Activated T-helper 17 cell treated with anti-CD3 and anti-CD28 coated beads, Interleukin-2, amount 50 U/mL, for 72 hours (primary cell): Measurements from ENCODE around the gene TBX2. TPM values are rescaled to one million over a fixed set of nuclear protein-coding genes. Genes with fewer than 3 reads are reported as not detected.
A peak's percentile ranks its signal among the peaks of the same experiment; 100 is the strongest.

Experiments
- ATAC-seq: fragments of 150-1000 bp; cut with Tn5 transposase; replicated peaks from 2 replicates; pipeline ENCODE4 v1.10.0; 2021; ENCODE audit warnings: mild to moderate bottlenecking, moderate library complexity
- H3K27ac Mint-ChIP-seq: one replicate; pipeline ENCODE4 v1.8.0; 2022; ENCODE audit warnings: mixed read lengths
- H3K27me3 Mint-ChIP-seq: one replicate; pipeline ENCODE4 v1.8.0; 2022; ENCODE audit warnings: mixed read lengths
- H3K36me3 Mint-ChIP-seq: one replicate; pipeline ENCODE4 v1.8.0; 2022; ENCODE audit warnings: low read depth, mild to moderate bottlenecking, mixed read lengths
- H3K4me1 Mint-ChIP-seq: one replicate; pipeline ENCODE4 v1.8.0; 2022; ENCODE audit warnings: mixed read lengths
- H3K4me3 Mint-ChIP-seq: one replicate; pipeline ENCODE4 v1.8.0; 2022; ENCODE audit warnings: mild to moderate bottlenecking, mixed read lengths
- H3K9me3 Mint-ChIP-seq: one replicate; pipeline ENCODE4 v1.8.0; 2022; ENCODE audit warnings: mixed read lengths
- total RNA-seq, 2 donors: library from RNA; stranded (reverse); gene quantifications; one replicate each; pipeline ENCODE4 v1.2.3, GENCODE V29; 2022

Gene TBX2
- total RNA-seq, 2 donors from 2014 or later = not detected

DNA sequence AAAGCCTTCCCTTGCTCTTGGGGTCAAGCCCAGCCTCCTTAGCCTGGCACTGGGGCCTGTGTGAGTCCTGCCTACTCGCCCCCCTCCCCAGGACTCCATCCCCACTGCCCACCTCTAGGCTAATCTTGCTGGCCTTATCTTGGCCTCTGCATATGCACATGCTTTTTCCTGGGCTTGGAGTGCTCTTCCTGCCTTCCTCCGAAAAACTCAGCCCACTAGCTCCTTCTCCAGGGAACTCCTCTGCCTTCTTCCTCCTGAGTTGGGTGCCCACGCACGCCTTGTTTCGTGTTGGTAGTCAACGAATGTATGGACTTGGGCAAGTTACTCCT is 16.5 kb downstream of the TBX2 start:
- H3K9me3 Mint-ChIP-seq = no peaks in the 10 kb centered on the region
- no peak overlapping the region for H3K4me3 Mint-ChIP-seq
- H3K27ac Mint-ChIP-seq = no peak overlapping the region
- peaks cover 19% of the 10 kb centered on the region for H3K27me3 Mint-ChIP-seq
- no peaks in the 10 kb centered on the region for H3K36me3 Mint-ChIP-seq
- H3K4me1 Mint-ChIP-seq = no peaks in the 10 kb centered on the region
- no peak for ATAC-seq

DNA sequence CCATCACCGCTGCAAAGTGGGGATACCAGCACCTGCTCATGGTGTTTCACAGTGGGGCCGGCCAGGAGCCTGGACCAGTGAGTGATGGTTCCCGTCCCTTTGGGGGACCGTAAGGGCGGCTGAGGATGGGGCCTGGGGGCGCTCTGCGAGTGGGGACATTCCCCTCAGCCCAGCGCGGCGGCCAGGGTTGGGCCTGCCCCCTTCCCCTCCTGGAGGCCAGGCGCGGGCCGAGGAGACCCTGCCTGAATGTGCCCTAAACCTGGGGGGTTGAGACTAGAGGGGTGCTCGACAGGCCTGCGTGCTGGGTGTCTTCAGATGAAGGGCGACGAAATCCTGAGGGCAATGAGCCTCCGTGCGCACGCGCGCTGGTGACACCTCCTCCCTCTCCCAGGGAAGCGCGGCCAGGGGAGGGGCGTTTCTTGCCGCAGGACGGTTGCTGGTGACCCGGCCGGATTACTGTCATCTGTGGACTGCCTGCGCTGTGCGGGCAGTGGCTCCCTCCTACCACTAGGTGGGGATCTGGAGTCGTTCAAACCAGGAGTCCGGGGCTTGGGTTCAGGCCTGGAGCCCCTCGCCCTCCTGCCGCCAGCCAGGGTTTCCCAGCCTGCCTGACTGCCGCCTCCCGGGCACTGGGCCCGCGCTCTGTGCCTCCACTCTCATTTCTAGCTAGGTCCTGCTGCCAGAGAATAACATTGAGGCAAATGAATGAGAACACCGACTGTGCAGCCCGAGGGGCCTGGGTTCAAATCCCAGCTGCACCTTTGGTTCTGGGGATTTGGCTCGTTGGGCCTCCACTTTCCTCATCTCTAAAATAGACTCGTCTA is 17.1 kb downstream of the TBX2 start:
- no peaks in the 10 kb centered on the region for H3K36me3 Mint-ChIP-seq
- H3K9me3 Mint-ChIP-seq = no peaks in the 10 kb centered on the region
- peaks cover 24% of the 10 kb centered on the region for H3K27me3 Mint-ChIP-seq
- peak; percentile 57 for ATAC-seq
- no peak overlapping the region for H3K27ac Mint-ChIP-seq
- no peak overlapping the region for H3K4me3 Mint-ChIP-seq
- H3K4me1 Mint-ChIP-seq = no peaks in the 10 kb centered on the region

DNA sequence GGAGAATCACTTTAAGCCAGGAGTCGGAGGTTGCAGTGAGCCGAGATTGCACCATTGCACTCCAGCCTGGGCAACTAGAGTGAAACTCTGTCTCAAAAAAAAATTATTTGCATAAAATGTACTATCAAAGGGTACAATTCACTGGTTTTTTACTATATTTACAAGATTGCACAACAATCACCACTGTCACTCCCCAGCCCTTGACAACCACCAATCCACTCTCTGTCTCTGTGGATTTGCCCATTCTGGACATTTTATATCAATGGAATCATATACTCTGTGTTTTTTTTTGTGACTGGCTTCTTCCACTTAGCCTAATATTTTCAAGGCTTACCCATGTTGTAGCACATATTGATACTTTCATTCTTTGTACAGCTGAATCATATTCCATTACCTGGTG is 18.8 kb downstream of the TBX2 start:
- H3K9me3 Mint-ChIP-seq = no peaks in the 10 kb centered on the region
- no peaks in the 10 kb centered on the region for H3K4me1 Mint-ChIP-seq
- H3K27me3 Mint-ChIP-seq = peaks cover 37% of the 10 kb centered on the region
- no peak overlapping the region for H3K4me3 Mint-ChIP-seq
- H3K36me3 Mint-ChIP-seq = no peaks in the 10 kb centered on the region
- no peak overlapping the region for H3K27ac Mint-ChIP-seq
- no peak for ATAC-seq

DNA sequence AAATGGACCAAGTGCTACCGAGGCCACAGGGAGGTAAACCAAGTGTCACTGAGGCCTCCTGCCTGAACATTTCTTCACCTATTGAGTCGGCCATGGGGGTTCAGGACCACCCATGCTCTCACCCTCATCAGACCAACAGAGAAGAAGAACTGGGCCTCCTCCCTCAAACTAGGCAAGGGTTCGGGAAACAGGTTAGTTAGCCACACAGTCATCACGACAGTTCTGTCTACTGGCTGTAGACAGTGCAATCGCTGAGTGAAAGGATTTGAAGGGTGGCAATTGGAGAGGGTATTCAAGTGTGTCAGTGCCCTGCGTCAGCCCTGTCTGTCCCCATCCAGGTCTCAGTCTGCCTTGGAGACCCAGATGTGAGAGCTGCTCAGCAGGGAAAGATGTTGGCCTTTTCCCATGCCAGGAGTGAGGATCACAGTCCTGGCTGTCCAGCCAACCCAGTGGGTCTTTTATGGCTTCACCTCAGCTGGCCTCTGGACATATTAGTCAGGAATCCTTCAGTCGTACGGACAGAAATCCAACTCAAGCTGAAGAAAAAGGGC is 19.9 kb downstream of the TBX2 start:
- ATAC-seq = no peak
- H3K36me3 Mint-ChIP-seq = no peaks in the 10 kb centered on the region
- no peaks in the 10 kb centered on the region for H3K4me1 Mint-ChIP-seq
- H3K9me3 Mint-ChIP-seq = no peaks in the 10 kb centered on the region
- no peak overlapping the region for H3K4me3 Mint-ChIP-seq
- H3K27ac Mint-ChIP-seq = no peak overlapping the region
- H3K27me3 Mint-ChIP-seq = peaks cover 43% of the 10 kb centered on the region

DNA sequence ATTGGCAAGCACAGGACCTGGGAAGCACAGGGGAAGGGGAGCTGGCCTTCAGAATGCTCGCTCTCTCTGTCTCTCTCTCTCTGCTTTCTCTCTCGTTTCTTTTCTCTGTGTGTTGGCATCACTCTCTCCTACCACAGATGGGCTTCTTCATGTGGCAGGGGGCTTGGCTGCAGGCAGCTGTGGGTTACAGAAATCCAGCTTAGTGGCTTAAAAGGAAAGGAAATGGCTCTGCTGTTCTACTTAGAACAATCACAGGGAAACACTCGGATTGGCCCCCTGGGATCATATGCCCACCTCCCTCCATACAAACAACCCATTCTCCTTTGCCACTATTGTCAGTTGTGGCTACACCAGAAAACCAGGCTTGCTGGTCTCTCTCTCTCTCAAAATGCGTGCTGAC is 20.4 kb downstream of the TBX2 start:
- Mint-ChIP-seq H3K27me3 (peaks cover 46% of the 10 kb centered on the region), H3K36me3 (no peaks in the 10 kb centered on the region), H3K27ac (no peak overlapping the region), H3K4me3 (no peak overlapping the region), H3K9me3 (no peaks in the 10 kb centered on the region), H3K4me1 (no peaks in the 10 kb centered on the region)
- ATAC-seq = no peak

DNA sequence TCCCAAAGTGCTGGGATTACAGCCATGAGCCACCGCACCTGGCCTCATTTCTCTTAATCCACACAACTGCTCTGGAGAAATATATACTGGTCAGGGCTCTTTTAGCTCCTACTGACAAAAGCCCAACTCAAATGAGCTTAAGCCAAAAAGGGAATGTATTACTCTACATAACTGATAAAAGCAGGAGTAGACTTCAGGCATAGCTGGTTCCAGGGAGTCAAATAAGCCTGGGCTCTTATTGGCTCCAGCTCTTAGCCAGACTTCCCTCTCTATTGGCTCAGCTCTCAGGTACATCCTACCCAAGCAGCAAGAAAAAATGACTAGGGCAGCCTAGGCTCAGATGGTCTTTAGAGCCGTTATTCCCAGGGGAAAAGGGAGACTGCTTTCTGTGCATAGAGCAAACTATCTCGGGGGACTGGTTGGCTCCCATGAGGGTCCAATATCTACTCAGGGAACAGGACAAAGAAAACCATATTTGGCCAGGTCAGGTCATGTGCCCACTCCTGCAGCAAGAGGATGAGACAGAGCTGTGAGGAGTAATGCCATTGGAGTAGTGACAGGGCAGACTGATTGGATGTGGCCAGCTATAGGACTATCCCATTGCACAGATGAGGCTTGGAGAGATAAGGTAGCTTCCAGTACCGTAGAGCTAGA is 21.2 kb downstream of the TBX2 start:
- H3K9me3 Mint-ChIP-seq = no peaks in the 10 kb centered on the region
- no peak overlapping the region for H3K4me3 Mint-ChIP-seq
- no peak for ATAC-seq
- no peaks in the 10 kb centered on the region for H3K36me3 Mint-ChIP-seq
- no peaks in the 10 kb centered on the region for H3K4me1 Mint-ChIP-seq
- H3K27ac Mint-ChIP-seq = no peak overlapping the region
- peaks cover 51% of the 10 kb centered on the region for H3K27me3 Mint-ChIP-seq

DNA sequence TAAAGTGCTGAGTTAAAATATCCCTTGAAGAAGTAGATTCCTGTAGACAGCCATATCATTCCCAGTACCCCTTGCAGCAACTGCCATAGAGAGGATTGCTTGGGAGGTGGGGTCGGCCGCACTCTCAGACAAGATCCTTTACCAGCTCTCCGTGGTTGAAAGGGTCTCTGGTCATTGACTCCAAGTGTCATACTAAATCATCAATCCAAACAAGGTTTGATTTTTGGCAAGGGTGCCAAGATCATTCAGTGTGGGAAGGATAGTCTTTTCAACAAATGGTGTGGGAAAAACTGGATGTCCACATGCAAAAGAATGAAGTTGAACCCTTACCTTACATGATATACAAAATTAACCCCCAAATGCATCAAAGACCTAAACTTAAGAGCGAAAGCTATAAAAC is 21.8 kb downstream of the TBX2 start:
- no peak for ATAC-seq
- Mint-ChIP-seq H3K9me3 (no peaks in the 10 kb centered on the region), H3K27ac (no peak overlapping the region), H3K4me1 (no peaks in the 10 kb centered on the region), H3K27me3 (peaks cover 53% of the 10 kb centered on the region), H3K36me3 (no peaks in the 10 kb centered on the region), H3K4me3 (no peak overlapping the region)

DNA sequence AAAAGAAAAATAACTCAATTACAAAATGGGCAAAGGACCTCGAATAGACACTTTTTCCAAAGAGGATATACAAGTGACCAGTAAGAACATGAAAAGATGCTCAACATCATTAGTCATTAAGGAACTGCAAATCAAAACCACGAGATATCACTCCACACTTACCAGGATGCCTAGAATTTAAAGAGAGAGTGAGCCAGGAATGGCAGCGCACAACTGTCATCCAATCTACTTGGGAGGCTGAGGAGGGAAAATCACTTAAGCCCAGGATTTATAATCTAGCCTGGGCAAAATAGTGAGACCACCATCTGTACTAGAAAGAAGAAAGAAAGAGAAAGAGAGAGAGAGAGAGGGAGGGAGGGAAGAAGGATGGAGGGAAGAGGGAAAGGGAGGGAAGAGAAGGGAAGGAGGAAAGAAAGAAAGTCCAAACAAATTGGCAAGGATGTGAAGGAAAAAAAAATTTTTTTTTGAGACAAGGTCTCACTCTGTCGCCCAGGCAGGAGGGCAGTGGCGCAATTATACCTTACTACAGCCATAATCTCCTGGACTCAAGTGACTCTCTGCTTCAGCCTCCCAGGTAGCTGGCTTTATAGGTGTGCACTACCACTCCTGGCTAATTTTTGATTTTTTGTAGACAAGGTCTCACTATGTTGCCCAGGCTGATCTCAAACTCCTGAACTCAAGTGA is 22.6 kb downstream of the TBX2 start:
- H3K27ac Mint-ChIP-seq = no peak overlapping the region
- no peaks in the 10 kb centered on the region for H3K4me1 Mint-ChIP-seq
- no peaks in the 10 kb centered on the region for H3K36me3 Mint-ChIP-seq
- H3K9me3 Mint-ChIP-seq = no peaks in the 10 kb centered on the region
- H3K27me3 Mint-ChIP-seq = peaks cover 53% of the 10 kb centered on the region
- no peak for ATAC-seq
- no peak overlapping the region for H3K4me3 Mint-ChIP-seq

DNA sequence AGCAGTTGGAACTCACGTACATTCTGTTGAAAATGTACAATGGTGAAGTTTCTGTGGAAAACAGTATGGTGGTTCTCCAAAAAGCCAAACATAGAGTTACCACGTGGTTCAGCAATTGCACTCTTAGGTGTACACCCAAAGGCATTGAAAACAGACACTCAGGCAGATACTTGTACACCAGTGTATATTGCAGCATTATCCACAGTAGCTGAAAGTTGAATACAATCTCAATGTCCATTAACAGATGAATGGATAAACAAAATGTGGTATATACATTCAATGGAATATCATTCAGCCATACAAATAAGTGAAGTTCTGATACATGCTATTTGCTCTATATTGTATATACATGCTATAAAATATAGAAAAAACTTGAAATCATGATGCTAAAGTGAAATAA is 23.2 kb downstream of the TBX2 start:
- Mint-ChIP-seq H3K4me3 (no peak overlapping the region), H3K27me3 (peaks cover 53% of the 10 kb centered on the region)

DNA sequence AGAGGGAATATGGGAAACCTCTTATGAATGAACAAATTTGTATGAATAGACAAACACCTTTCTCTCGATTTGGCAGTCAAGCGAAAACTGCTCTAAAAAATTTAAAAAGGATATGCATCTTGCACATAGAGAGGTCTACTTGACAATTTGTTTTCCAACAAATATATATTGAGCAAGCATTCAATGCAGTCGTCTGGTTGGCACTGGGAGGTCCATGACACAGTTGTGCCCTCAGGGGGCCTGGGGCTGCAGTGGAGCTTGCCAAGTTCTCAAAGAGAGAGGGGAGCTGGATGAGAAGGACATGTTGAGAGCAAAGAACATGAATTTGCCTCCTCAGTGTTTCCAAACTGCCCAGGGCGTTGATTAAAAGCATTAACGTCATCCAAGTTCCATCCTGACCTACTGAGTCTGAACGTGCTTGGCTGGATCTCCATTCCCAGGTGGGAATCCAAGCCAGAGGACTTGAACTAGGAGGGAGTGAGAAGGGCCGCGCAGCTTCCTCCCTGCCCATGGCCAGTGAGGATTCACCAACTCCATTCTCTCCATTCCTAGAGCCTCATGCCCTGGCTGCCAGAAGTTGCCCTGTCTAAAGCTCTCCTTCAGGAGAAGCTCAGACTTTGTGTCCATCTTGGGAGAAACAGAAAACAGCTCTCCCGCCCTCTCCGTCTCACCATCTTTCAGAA is 24.5 kb downstream of the TBX2 start:
- no peaks in the 10 kb centered on the region for H3K36me3 Mint-ChIP-seq
- no peak overlapping the region for H3K4me3 Mint-ChIP-seq
- H3K27me3 Mint-ChIP-seq = peaks cover 53% of the 10 kb centered on the region
- no peaks in the 10 kb centered on the region for H3K9me3 Mint-ChIP-seq
- no peaks in the 10 kb centered on the region for H3K4me1 Mint-ChIP-seq
- no peak for ATAC-seq
- H3K27ac Mint-ChIP-seq = no peak overlapping the region

More for the DNA sequence above, 23.2 kb downstream of the TBX2 start:
- no peaks in the 10 kb centered on the region for H3K36me3 Mint-ChIP-seq
- no peaks in the 10 kb centered on the region for H3K9me3 Mint-ChIP-seq
- H3K4me1 Mint-ChIP-seq = no peaks in the 10 kb centered on the region
- H3K27ac Mint-ChIP-seq = no peak overlapping the region
- ATAC-seq = no peak

DNA sequence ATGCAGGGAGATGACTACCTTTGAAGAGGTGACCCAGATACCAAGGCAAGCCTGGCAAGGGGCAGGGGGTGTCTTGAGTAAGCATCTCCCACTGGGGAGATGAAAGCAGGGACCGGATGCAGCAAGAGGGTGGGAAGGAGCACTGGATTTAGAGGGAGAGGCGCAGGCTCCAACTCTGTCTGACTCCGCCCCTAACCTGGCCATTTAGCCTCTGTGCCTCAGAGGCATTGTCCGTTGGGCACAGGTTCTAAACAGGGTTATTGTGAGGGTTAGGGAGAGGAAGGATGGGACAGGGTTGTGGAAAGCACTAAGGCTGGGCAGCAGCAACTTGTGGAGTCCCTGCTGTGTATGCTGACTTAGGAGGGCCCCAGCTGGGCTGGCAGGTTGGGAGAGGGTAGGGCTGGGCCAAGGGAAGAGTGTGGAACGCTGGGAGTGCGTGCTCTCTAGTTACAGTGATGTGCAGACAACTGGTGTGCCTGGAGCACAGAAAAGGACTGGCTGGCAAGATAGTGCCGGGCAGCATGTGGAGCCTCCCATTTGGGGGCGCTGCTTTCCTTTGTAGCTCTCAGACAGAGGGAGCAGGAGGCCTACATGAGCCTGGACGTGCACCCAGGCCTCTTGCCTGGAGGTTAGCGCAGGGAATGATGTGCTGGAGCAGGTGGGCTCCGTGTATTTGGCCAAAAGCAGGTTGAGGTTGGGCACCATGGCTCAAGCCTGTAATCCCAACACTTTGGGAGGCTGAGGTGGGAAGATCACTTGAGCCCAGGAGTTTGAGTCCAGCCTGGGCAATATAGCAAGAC is 26.2 kb downstream of the TBX2 start:
- H3K27me3 Mint-ChIP-seq = peaks cover 46% of the 10 kb centered on the region
- H3K27ac Mint-ChIP-seq = no peak overlapping the region
- no peaks in the 10 kb centered on the region for H3K36me3 Mint-ChIP-seq
- ATAC-seq = no peak
- no peak overlapping the region for H3K4me3 Mint-ChIP-seq
- H3K9me3 Mint-ChIP-seq = no peaks in the 10 kb centered on the region
- no peaks in the 10 kb centered on the region for H3K4me1 Mint-ChIP-seq

DNA sequence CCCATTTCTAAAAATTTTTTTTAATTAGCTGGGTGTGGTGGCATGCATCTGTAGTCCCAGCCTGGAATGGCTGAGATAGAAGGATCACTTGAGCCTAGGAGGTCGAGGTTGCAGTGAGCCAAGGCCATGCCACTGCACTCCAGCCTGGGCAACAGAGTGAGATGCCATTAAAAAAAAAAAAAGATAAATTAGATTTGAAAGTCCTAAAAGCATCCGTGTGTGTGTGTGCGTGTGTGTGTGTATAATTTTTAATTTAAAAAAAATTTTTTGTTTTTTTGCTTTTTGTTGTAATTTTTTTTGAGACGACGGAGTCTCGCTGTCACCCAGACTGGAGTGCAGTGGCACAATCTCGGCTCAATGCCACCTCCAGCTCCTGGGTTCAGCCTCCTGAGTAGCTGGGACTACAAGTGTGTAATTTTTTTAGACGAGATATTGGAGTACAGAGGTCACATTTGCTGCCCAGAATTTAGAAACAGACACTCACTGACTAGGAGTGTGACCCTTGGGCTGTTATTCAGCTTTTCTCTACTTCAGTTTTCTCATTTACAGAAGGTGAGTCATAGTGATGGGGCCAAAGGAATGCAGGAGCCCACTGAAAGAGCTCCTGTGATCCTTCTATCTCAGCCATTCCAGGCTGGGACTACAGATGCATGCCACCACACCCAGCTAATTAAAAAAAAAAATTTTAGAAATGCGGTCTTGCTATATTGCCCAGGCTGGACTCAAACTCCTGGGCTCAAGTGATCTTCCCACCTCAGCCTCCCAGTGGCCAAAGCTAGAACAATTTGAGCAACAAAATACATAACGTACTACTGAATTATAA is 27.1 kb downstream of the TBX2 start:
- Mint-ChIP-seq H3K4me1 (no peaks in the 10 kb centered on the region), H3K9me3 (no peaks in the 10 kb centered on the region), H3K36me3 (no peaks in the 10 kb centered on the region), H3K27ac (no peak overlapping the region), H3K27me3 (peaks cover 44% of the 10 kb centered on the region), H3K4me3 (no peak overlapping the region)
- no peak for ATAC-seq

DNA sequence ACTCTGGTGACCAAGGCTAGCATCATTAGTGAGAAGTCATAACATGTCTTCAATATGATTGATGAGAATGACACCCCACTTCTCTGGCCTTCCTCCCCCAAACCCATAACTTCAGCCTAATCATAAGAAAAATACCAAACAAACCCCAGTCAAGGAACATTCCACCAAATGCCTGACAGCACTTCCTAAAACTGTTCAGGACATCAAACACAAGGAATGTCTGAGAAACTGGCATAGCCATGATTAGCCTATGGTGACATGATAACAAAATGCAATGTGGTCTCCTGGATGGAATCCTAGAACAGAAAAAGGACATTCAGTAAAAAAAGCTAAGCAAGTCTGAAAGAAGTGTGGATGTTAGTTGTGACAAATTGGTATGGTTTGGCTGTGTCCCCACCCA is 27.9 kb downstream of the TBX2 start:
- Mint-ChIP-seq H3K27me3 (peaks cover 37% of the 10 kb centered on the region), H3K27ac (no peak overlapping the region), H3K36me3 (no peaks in the 10 kb centered on the region), H3K4me3 (no peak overlapping the region), H3K4me1 (no peaks in the 10 kb centered on the region), H3K9me3 (no peaks in the 10 kb centered on the region)
- no peak for ATAC-seq
